IMR-90 (cell line): Measurements from ENCODE around the gene OR5D13. TPM values are rescaled to one million over a fixed set of nuclear protein-coding genes. Genes with fewer than 3 reads are reported as not detected.

Source experiments
- ATAC-seq: fragments of 200-7000 bp; cut with Tn5 transposase; 2 replicates; pipeline ENCODE4 v1.9.1; 2020; ENCODE audit warnings: low read depth, mild to moderate bottlenecking, moderate library complexity
- BruUV-seq: library from RNA; stranded (reverse); fragments of 400-500 nt; replicated peaks from 2 replicates; lab custom pipeline; 2021; lab: Mats Ljungman, UMichigan
- CTCF ChIA-PET: fragments of 300-600 bp; formaldehyde crosslinking; extraction: SDS; loops from one replicate; lab custom pipeline; 2021; ENCODE audit warnings: antibody characterized with exemption; lab: Yijun Ruan, JAX
- POLR2A ChIA-PET: fragments of 300-600 bp; sonication (Branson Sonifier 250); formaldehyde crosslinking; loops from one replicate; lab custom pipeline; 2022; ENCODE audit warnings: antibody characterized with exemption; ENCODE audit not compliant: unreplicated experiment; lab: Charles Lee
- DNase-seq: peaks from one replicate; pipeline ENCODE4 v3.0.0; 2013
- H2AFZ ChIP-seq: replicated peaks from 2 replicates; pipeline ENCODE3; 2013; ENCODE audit warnings: low read length, mild to moderate bottlenecking; ENCODE audit not compliant: poor library complexity
- H2AK5ac ChIP-seq: 2 replicates; pipeline ENCODE4 v1.6.1; 2013; ENCODE audit warnings: low read depth, low read length, inconsistent platforms
- H2AK9ac ChIP-seq: replicated peaks from 2 replicates; pipeline ENCODE3; 2013; ENCODE audit warnings: mild to moderate bottlenecking, low read depth, low read length, moderate library complexity; ENCODE audit not compliant: poor library complexity
- H2BK120ac ChIP-seq: 2 replicates; pipeline ENCODE4 v1.6.1; 2013; ENCODE audit warnings: low read depth, low read length, inconsistent platforms
- H2BK15ac ChIP-seq: 3 replicates; pipeline ENCODE4 v1.6.1; 2013; ENCODE audit warnings: low read depth, low read length, inconsistent platforms
- H2BK20ac ChIP-seq: 2 replicates; pipeline ENCODE4 v1.6.1; 2013; ENCODE audit warnings: low read depth, mild to moderate bottlenecking, inconsistent platforms, low read length, moderate library complexity
- H2BK5ac ChIP-seq: 2 replicates; pipeline ENCODE4 v1.6.1; 2013; ENCODE audit warnings: mild to moderate bottlenecking, low read depth, low read length, inconsistent platforms; ENCODE audit not compliant: poor library complexity, severe bottlenecking
- H3K14ac ChIP-seq: replicated peaks from 2 replicates; pipeline ENCODE4 v1.6.1; 2013; ENCODE audit warnings: low read depth, low read length, inconsistent platforms
- H3K18ac ChIP-seq: 2 replicates; pipeline ENCODE4 v1.6.1; 2013; ENCODE audit warnings: low read depth, low read length, control low read depth
- H3K23ac ChIP-seq: 2 replicates; pipeline ENCODE4 v1.6.1; 2013; ENCODE audit warnings: low read depth, low read length, inconsistent platforms
- H3K27ac ChIP-seq: 2 replicates; pipeline ENCODE4 v1.5.1; 2013; ENCODE audit warnings: mild to moderate bottlenecking, control low read depth, low read length; ENCODE audit not compliant: insufficient read depth
- H3K27me3 ChIP-seq: 2 replicates; pipeline ENCODE4 v1.6.1; 2013; ENCODE audit warnings: low read length; ENCODE audit not compliant: control insufficient read depth, insufficient read depth
- H3K36me3 ChIP-seq: 2 replicates; pipeline ENCODE4 v1.6.1; 2013; ENCODE audit warnings: low read length, mixed read lengths; ENCODE audit not compliant: control insufficient read depth, insufficient read depth
- H3K4ac ChIP-seq: 2 replicates; pipeline ENCODE4 v1.6.1; 2013; ENCODE audit warnings: low read depth, low read length, inconsistent platforms
- H3K4me1 ChIP-seq: 2 replicates; pipeline ENCODE4 v1.6.1; 2013; ENCODE audit warnings: low read length, mixed read lengths; ENCODE audit not compliant: control insufficient read depth, insufficient read depth
- H3K4me2 ChIP-seq: 2 replicates; pipeline ENCODE4 v1.6.1; 2013; ENCODE audit warnings: low read depth, mild to moderate bottlenecking, control low read depth, low read length, moderate library complexity
- H3K4me3 ChIP-seq: 2 replicates; pipeline ENCODE4 v1.5.1; 2013; ENCODE audit warnings: low read depth, mild to moderate bottlenecking, control low read depth, low read length, moderate library complexity; ENCODE audit not compliant: insufficient read depth
- H3K56ac ChIP-seq: 2 replicates; pipeline ENCODE4 v1.6.1; 2013; ENCODE audit warnings: low read length, inconsistent platforms; ENCODE audit not compliant: insufficient read depth; ENCODE audit errors: extremely low read depth
- H3K79me1 ChIP-seq, 2 experiments: 2 replicates each; pipeline ENCODE4 v1.6.1; 2013; ENCODE audit warnings: low read length in 2 of 2, inconsistent platforms in 1 of 2, low read depth in 1 of 2
- H3K9ac ChIP-seq: 2 replicates; pipeline ENCODE4 v1.6.1; 2013; ENCODE audit warnings: low read depth, low read length, control low read depth
- H3K9me1 ChIP-seq: 2 replicates; pipeline ENCODE4 v1.6.1; 2013; ENCODE audit warnings: low read length, inconsistent platforms; ENCODE audit not compliant: insufficient read depth
- H3K9me3 ChIP-seq: 2 replicates; pipeline ENCODE4 v1.6.1; 2013; ENCODE audit warnings: low read length; ENCODE audit not compliant: control insufficient read depth, insufficient read depth
- H4K20me1 ChIP-seq: 2 replicates; pipeline ENCODE4 v1.6.1; 2013; ENCODE audit warnings: low read length, inconsistent platforms; ENCODE audit not compliant: insufficient read depth
- H4K5ac ChIP-seq: 2 replicates; pipeline ENCODE4 v1.6.1; 2013; ENCODE audit warnings: mild to moderate bottlenecking, low read depth, low read length, control low read depth
- H4K8ac ChIP-seq, 2 experiments: 2 replicates each; pipeline ENCODE4 v1.6.1; 2013; ENCODE audit warnings: low read depth in 2 of 2, low read length in 2 of 2, control low read depth in 1 of 2, inconsistent platforms in 1 of 2
- H4K91ac ChIP-seq: 2 replicates; pipeline ENCODE4 v1.6.1; 2013; ENCODE audit warnings: low read depth, low read length, inconsistent platforms; ENCODE audit not compliant: insufficient read depth
- BHLHE40 ChIP-seq: fragments of 150-350 bp; IDR thresholded peaks from 2 replicates; pipeline ENCODE4 v1.6.1; 2016; ENCODE audit warnings: mild to moderate bottlenecking, low read depth, low read length
- CHD1 ChIP-seq: IDR thresholded peaks from 2 replicates; pipeline ENCODE4 v1.6.1; 2012; ENCODE audit warnings: low read depth, low read length, improper control_type of control experiment
- MXI1 ChIP-seq: IDR thresholded peaks from 2 replicates; pipeline ENCODE4 v1.6.1; 2012; ENCODE audit warnings: low read depth, mild to moderate bottlenecking, low read length, moderate library complexity, borderline replicate concordance
- NFE2L2 ChIP-seq: fragments of 150-350 bp; IDR thresholded peaks from 2 replicates; pipeline ENCODE4 v1.6.1; 2016; ENCODE audit warnings: low read depth, mild to moderate bottlenecking, low read length
- WGBS, 2 experiments: methylation state at CpG; one replicate each; pipeline versions ENCODE4 v1.1.5 to v1.1.7; 2013; ENCODE audit warnings: missing lambda C conversion rate in 2 of 2; ENCODE audit not compliant: insufficient read length in 1 of 2; ENCODE audit errors: extremely low coverage in 2 of 2; 5-methylcytosine and 5-hydroxymethylcytosine counted together
- dilution Hi-C: fragments of 300-500 bp; cut with HindIII; formaldehyde crosslinking; loops from one replicate; pipeline ENCODE4 v1.14.3; 2018; ENCODE audit warnings: low sequenced_read_pairs; ENCODE audit not compliant: unreplicated experiment
- in situ Hi-C: fragments of 300-500 bp; cut with MboI; formaldehyde crosslinking; loops from 3 replicates; pipeline ENCODE4 v1.14.3; 2019; ENCODE audit warnings: low sequenced_read_pairs, inconsistent platforms, mixed read lengths
- intact Hi-C: fragments of 100-400 bp; cut with micrococcal nuclease; formaldehyde crosslinking; loops from 2 replicates; pipeline ENCODE4 v1.10.0; 2022
- polyA plus RNA-seq, 3 experiments: library from polyadenylated mRNA; depleted of rRNA; stranded (reverse); fragments of >200 nt; gene quantifications; 2 replicates each; pipeline ENCODE4 v1.2.3, GENCODE V29; 2012; ENCODE audit warnings: low replicate concordance in 1 of 3
- total RNA-seq: library from RNA; depleted of rRNA; stranded (reverse); fragments of >200 nt; gene quantifications from 2 replicates; pipeline ENCODE4 v1.2.3, GENCODE V29; 2012
- TF ChIP-seq, protein P1 (sequence below): fragments of 150-350 bp; IDR thresholded peaks from 2 replicates; pipeline ENCODE4 v1.6.1; 2016; ENCODE audit warnings: low read depth, mild to moderate bottlenecking, low read length, moderate library complexity, borderline replicate concordance
- TF ChIP-seq, protein P2 (sequence below): fragments of 150-350 bp; IDR thresholded peaks from 2 replicates; pipeline ENCODE4 v1.6.1; 2017; ENCODE audit warnings: mild to moderate bottlenecking, antibody characterized with exemption, low read length, low read depth

OR5D13 gene
- total and polyA plus RNA-seq, 2 of the 4 experiments (the other 2 are of a cell fraction) = not detected

DNA sequence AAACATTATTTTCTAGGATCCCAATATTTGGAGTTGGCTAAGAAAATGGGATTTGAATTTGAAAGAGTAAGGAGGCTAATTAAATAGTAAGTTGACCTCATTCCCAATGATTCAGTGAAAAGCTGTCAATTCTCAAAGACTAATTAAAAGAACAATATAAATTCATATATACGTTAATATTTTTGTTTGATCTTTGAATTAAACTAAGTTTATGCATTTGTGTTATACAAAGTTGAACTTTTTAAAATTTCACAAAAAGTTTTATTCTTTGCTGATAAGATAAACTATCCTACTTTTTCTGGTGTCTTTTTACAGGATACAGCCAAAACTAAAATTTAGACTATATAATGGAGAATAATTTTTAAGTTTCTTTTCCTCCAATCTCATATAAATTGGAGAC is 37.8 kb downstream of the OR5D13 start, which contains the start of gene OR5L1:
Gene OR5L1, plus strand, starts transcription at position 301 of the 400 bp plus-strand sequence. CDS start 100 bp downstream, outside the sequence.
- DNase-seq = no peak
- Histone ChIP-seq H3K9me3 (peaks cover 10% of the 10 kb centered on the region; the same call in 1 of the 2 replicates), H4K91ac (no peak within 1 kb of the TSS), H3K23ac (no peak within 1 kb of the TSS), H3K18ac (no peak within 1 kb of the TSS), H2AK9ac (no peak within 1 kb of the TSS), H3K9me1 (no peaks in the 10 kb centered on the region), H4K20me1 (no peaks in the 10 kb centered on the region), H3K56ac (no peak within 1 kb of the TSS), H3K27ac (no peak within 1 kb of the TSS), H2AK5ac (no peak within 1 kb of the TSS), H2BK15ac (no peak within 1 kb of the TSS), H2BK120ac (no peak within 1 kb of the TSS), H2BK20ac (no peak within 1 kb of the TSS), H2AFZ (no peak within 1 kb of the TSS), H3K4ac (no peak within 1 kb of the TSS), H2BK5ac (no peak within 1 kb of the TSS), H3K27me3 (no peaks in the 10 kb centered on the region), H3K14ac (no peak within 1 kb of the TSS), H3K4me2 (no peak within 1 kb of the TSS), H3K4me1 (no peaks in the 10 kb centered on the region), H3K36me3 (no peaks in the 10 kb centered on the region), H3K79me1 (no peaks in the 10 kb centered on the region), H4K5ac (no peak within 1 kb of the TSS), H3K4me3 (no peak within 1 kb of the TSS), H4K8ac (no peak within 1 kb of the TSS), H3K9ac (no peak within 1 kb of the TSS)
- TF ChIP-seq CHD1 (no peak), MXI1 (no peak), BHLHE40 (no peak), NFE2L2 (no peak)
- TF ChIP-seq, protein P1, sequence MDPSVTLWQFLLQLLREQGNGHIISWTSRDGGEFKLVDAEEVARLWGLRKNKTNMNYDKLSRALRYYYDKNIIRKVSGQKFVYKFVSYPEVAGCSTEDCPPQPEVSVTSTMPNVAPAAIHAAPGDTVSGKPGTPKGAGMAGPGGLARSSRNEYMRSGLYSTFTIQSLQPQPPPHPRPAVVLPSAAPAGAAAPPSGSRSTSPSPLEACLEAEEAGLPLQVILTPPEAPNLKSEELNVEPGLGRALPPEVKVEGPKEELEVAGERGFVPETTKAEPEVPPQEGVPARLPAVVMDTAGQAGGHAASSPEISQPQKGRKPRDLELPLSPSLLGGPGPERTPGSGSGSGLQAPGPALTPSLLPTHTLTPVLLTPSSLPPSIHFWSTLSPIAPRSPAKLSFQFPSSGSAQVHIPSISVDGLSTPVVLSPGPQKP = no peak
- TF ChIP-seq, protein P2, sequence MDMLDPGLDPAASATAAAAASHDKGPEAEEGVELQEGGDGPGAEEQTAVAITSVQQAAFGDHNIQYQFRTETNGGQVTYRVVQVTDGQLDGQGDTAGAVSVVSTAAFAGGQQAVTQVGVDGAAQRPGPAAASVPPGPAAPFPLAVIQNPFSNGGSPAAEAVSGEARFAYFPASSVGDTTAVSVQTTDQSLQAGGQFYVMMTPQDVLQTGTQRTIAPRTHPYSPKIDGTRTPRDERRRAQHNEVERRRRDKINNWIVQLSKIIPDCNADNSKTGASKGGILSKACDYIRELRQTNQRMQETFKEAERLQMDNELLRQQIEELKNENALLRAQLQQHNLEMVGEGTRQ = no peak
- intact Hi-C loops = no loop called here
- no TSS peak for BruUV-seq
- ChIA-PET POLR2A (no interaction called here), CTCF (no interaction called here)
- no peak for ATAC-seq
- in situ Hi-C loops = no loop called here
- no CpG with 5 or more reads among the region's 1 CpG for WGBS, 2 experiments
- dilution Hi-C loops = no loop called here
